ENCODE measurements around the gene IER2. TPM values are rescaled to one million over a fixed set of nuclear protein-coding genes. Genes with fewer than 3 reads are reported as not detected.

IER2 gene
- total RNA-seq, 1 experiment from 2014 or later, result 80.4 TPM

DNA sequence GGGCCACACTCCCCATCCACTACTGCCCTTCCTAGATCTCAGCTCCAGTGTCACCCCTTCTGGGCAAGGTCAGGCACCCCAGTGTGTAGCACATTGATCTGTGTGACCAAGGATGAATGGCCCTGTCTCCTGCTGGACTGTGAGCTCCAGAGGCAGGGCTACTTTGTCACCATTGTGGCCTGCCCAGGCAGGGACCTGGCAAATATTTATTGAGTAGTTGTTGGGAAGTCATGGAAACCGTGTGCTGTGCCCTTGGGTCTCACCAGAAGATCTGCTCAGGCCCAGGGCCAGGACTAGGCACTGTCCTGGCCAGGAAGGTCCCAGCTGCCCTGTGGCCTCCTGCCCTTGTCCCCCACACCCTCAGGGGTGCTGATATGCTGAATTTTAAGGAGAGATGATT lies 21.6 kb upstream of the IER2 start:
- in situ Hi-C loops (cut with HindIII; ENCODE audit: low pct_unique_long_range_greater_than_20kb, low sequenced_read_pairs) (no loop called here), intact Hi-C loops (cut with micrococcal nuclease; ENCODE audit: unreplicated experiment) (no loop called here)
- no TSS peak for BruUV-seq (replicated peaks)
- Histone ChIP-seq H3K36me3 (ENCODE audit: control insufficient read depth, insufficient read depth, low read length) (no peaks in the 10 kb centered on the region), H3K27ac (ENCODE audit: low read length) (no peak overlapping the region), H3K4me3 (ENCODE audit: low read depth in 2 of 2, low read length in 2 of 2) (no peak overlapping the region), H3K27me3 (ENCODE audit: control insufficient read depth, insufficient read depth, low read length) (no peaks in the 10 kb centered on the region), H3K9me3 (ENCODE audit: control insufficient read depth, insufficient read depth, low read depth, low read length) (no peaks in the 10 kb centered on the region), H3K4me1 (ENCODE audit: control insufficient read depth, insufficient read depth, low read length) (no peaks in the 10 kb centered on the region)
- TF ChIP-seq TCF7L2 (IDR thresholded peaks at IDR 0.05; ENCODE audit: low read depth, low read length) (no peak), SIN3A (IDR thresholded peaks at IDR 0.05; ENCODE audit: borderline replicate concordance, insufficient read depth, low read depth, low read length) (no peak), POLR2AphosphoS5 (IDR thresholded peaks at IDR 0.05; ENCODE audit: low read depth, low read length) (no peak)
- TF ChIP-seq, protein P1, sequence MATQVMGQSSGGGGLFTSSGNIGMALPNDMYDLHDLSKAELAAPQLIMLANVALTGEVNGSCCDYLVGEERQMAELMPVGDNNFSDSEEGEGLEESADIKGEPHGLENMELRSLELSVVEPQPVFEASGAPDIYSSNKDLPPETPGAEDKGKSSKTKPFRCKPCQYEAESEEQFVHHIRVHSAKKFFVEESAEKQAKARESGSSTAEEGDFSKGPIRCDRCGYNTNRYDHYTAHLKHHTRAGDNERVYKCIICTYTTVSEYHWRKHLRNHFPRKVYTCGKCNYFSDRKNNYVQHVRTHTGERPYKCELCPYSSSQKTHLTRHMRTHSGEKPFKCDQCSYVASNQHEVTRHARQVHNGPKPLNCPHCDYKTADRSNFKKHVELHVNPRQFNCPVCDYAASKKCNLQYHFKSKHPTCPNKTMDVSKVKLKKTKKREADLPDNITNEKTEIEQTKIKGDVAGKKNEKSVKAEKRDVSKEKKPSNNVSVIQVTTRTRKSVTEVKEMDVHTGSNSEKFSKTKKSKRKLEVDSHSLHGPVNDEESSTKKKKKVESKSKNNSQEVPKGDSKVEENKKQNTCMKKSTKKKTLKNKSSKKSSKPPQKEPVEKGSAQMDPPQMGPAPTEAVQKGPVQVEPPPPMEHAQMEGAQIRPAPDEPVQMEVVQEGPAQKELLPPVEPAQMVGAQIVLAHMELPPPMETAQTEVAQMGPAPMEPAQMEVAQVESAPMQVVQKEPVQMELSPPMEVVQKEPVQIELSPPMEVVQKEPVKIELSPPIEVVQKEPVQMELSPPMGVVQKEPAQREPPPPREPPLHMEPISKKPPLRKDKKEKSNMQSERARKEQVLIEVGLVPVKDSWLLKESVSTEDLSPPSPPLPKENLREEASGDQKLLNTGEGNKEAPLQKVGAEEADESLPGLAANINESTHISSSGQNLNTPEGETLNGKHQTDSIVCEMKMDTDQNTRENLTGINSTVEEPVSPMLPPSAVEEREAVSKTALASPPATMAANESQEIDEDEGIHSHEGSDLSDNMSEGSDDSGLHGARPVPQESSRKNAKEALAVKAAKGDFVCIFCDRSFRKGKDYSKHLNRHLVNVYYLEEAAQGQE (IDR thresholded peaks at IDR 0.05; ENCODE audit: insufficient read depth in 1 of 2, low read depth in 2 of 2, low read length in 1 of 2), result no peak
- TF ChIP-seq, protein P2, sequence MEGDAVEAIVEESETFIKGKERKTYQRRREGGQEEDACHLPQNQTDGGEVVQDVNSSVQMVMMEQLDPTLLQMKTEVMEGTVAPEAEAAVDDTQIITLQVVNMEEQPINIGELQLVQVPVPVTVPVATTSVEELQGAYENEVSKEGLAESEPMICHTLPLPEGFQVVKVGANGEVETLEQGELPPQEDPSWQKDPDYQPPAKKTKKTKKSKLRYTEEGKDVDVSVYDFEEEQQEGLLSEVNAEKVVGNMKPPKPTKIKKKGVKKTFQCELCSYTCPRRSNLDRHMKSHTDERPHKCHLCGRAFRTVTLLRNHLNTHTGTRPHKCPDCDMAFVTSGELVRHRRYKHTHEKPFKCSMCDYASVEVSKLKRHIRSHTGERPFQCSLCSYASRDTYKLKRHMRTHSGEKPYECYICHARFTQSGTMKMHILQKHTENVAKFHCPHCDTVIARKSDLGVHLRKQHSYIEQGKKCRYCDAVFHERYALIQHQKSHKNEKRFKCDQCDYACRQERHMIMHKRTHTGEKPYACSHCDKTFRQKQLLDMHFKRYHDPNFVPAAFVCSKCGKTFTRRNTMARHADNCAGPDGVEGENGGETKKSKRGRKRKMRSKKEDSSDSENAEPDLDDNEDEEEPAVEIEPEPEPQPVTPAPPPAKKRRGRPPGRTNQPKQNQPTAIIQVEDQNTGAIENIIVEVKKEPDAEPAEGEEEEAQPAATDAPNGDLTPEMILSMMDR (IDR thresholded peaks at IDR 0.05), result no peak
- no peak for DNase-seq (ENCODE audit: low read depth, low spot score)
- POLR2A ChIA-PET, result interaction anchor here (0.6 kb wide), 2 partner anchors 18 to 169 kb away, joined by 3 to 4 read pairs; no protein-coding TSS in a partner anchor
- no peak for ATAC-seq
- CTCF ChIA-PET, result no interaction called here

DNA sequence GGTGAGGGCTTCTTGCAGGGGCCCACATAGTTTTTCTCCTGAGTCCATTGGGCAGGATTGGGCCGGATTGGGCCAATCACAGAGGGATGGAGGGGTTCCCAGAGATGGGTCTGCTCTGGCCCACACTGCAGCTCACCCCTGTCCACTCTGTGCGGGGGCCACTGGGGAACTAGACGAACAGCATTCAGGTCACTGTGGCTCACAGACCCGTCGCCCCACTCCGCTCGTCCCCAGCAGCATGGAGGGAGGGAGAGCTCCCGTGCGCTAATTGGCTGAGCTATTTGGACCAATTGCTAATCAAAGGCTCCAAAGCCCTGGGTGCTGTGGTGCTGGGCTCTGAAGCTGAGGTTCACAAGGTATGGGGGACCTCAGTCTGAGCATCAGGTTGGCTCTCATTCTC lies 20.8 kb upstream of the IER2 start:
- Histone ChIP-seq H3K4me1 (ENCODE audit: control insufficient read depth, insufficient read depth, low read length) (no peaks in the 10 kb centered on the region), H3K4me3 (ENCODE audit: low read depth in 2 of 2, low read length in 2 of 2) (no peak overlapping the region), H3K9me3 (ENCODE audit: control insufficient read depth, insufficient read depth, low read depth, low read length) (no peaks in the 10 kb centered on the region), H3K27me3 (ENCODE audit: control insufficient read depth, insufficient read depth, low read length) (no peaks in the 10 kb centered on the region), H3K27ac (ENCODE audit: low read length) (no peak overlapping the region), H3K36me3 (ENCODE audit: control insufficient read depth, insufficient read depth, low read length) (no peaks in the 10 kb centered on the region)
- no peak for DNase-seq (ENCODE audit: low read depth, low spot score)
- CTCF ChIA-PET, result no interaction called here
- no TSS peak for BruUV-seq (replicated peaks)
- no peak for ATAC-seq
- TF ChIP-seq, protein P1 (IDR thresholded peaks at IDR 0.05; ENCODE audit: insufficient read depth in 1 of 2, low read depth in 2 of 2, low read length in 1 of 2), result no peak
- TF ChIP-seq SIN3A (IDR thresholded peaks at IDR 0.05; ENCODE audit: borderline replicate concordance, insufficient read depth, low read depth, low read length), result no peak
- TF ChIP-seq POLR2AphosphoS5 (IDR thresholded peaks at IDR 0.05; ENCODE audit: low read depth, low read length), result no peak
- no peak for TF ChIP-seq TCF7L2 (IDR thresholded peaks at IDR 0.05; ENCODE audit: low read depth, low read length)
- TF ChIP-seq, protein P2 (IDR thresholded peaks at IDR 0.05), result no peak
- in situ Hi-C loops (cut with HindIII; ENCODE audit: low pct_unique_long_range_greater_than_20kb, low sequenced_read_pairs) (no loop called here), intact Hi-C loops (cut with micrococcal nuclease; ENCODE audit: unreplicated experiment) (no loop called here)
- POLR2A ChIA-PET, result no interaction called here
